ENCODE results near the gene QRFP.

QRFP gene

GRCh38 chr9:130890870-130891687 lies 5.5 kb downstream of the QRFP start:
- no peak for DNase-seq (ENCODE audit: low spot score)

GRCh38 chr9:130890124-130890523 lies 6.5 kb downstream of the QRFP start:
- no peak for DNase-seq (ENCODE audit: low spot score)

- no peak for DNase-seq (ENCODE audit: low spot score)
Measured at GRCh38 chr9:130888146-130888885, 8.3 kb downstream of the QRFP start.

GRCh38 chr9:130887494-130888144 lies 9.0 kb downstream of the QRFP start:
- no peak for DNase-seq (ENCODE audit: low spot score)

- no peak for DNase-seq (ENCODE audit: low spot score)
Measured at GRCh38 chr9:130886981-130887380, 9.6 kb downstream of the QRFP start.

GRCh38 chr9:130885484-130886375 lies 10.9 kb downstream of the QRFP start:
- no peak for DNase-seq (ENCODE audit: low spot score)

GRCh38 chr9:130884542-130885483 lies 11.8 kb downstream of the QRFP start:
- peak; percentile 61 for DNase-seq (ENCODE audit: low spot score)

- DNase-seq (ENCODE audit: low spot score): no peak
Measured at GRCh38 chr9:130884111-130884531, 12.5 kb downstream of the QRFP start.

- no peak for DNase-seq (ENCODE audit: low spot score)
Measured at GRCh38 chr9:130883479-130883878, 13.1 kb downstream of the QRFP start.

- no peak for DNase-seq (ENCODE audit: low spot score)
Measured at GRCh38 chr9:130882696-130883225, 13.9 kb downstream of the QRFP start.

- no peak for DNase-seq (ENCODE audit: low spot score)
Measured at GRCh38 chr9:130881516-130881915, 15.1 kb downstream of the QRFP start.

GRCh38 chr9:130880599-130881220 lies 15.9 kb downstream of the QRFP start:
- no peak for DNase-seq (ENCODE audit: low spot score)

- DNase-seq (ENCODE audit: low spot score): no peak
Measured at GRCh38 chr9:130879863-130880411, 16.7 kb downstream of the QRFP start.

GRCh38 chr9:130878295-130878694 lies 18.3 kb downstream of the QRFP start:
- no peak for DNase-seq (ENCODE audit: low spot score)

- no peak for DNase-seq (ENCODE audit: low spot score)
Measured at GRCh38 chr9:130877300-130877699, 19.3 kb downstream of the QRFP start.

- DNase-seq (ENCODE audit: low spot score): no peak
Measured at GRCh38 chr9:130874783-130875182, 21.8 kb downstream of the QRFP start.

GRCh38 chr9:130873966-130874365 lies 22.6 kb downstream of the QRFP start:
- no peak for DNase-seq (ENCODE audit: low spot score)

- peak; percentile 81 for DNase-seq (ENCODE audit: low spot score)
Measured at GRCh38 chr9:130872912-130873503, 23.6 kb downstream of the QRFP start.

- no peak for DNase-seq (ENCODE audit: low spot score)
Measured at GRCh38 chr9:130872508-130872907, 24.1 kb downstream of the QRFP start.
